ENCODE measurements around the gene TCEAL9. TPM values are rescaled to one million over a fixed set of nuclear protein-coding genes. Genes with fewer than 3 reads are reported as not detected.

TCEAL9 gene
- total RNA-seq, 4 donors from 2014 or later: 24.3 to 37.7 (median 27.5) TPM

- DNase-seq (ENCODE audit: low spot score in 2 of 2): no peak
- 33 to 49% methylated on average over 1 of the region's 1 CpG for WGBS, 2 donors
- no peak overlapping the region for H3K4me3 ChIP-seq (ENCODE audit: low read depth, poor library complexity, severe bottlenecking)
- intact Hi-C loops (cut with DNase I; ENCODE audit: low total_unique reads): no loop called here
- TF ChIP-seq POLR2A (IDR thresholded peaks at IDR 0.05) (no peak), CTCF (IDR thresholded peaks at IDR 0.05) (no peak)
Observed at GRCh38 chrX:103362474-103362873, 6.2 kb downstream of the TCEAL9 start.

- no peak for TF ChIP-seq POLR2A (IDR thresholded peaks at IDR 0.05)
- TF ChIP-seq CTCF (IDR thresholded peaks at IDR 0.05): no peak
- intact Hi-C loops (cut with DNase I; ENCODE audit: low total_unique reads): no loop called here
- no peak for DNase-seq (ENCODE audit: low spot score in 2 of 2)
- 91% methylated on average over 2 of the region's 2 CpGs for WGBS, 2 donors
- no peak overlapping the region for H3K4me3 ChIP-seq (ENCODE audit: low read depth, poor library complexity, severe bottlenecking)
Observed at GRCh38 chrX:103363046-103363445, 6.7 kb downstream of the TCEAL9 start.

GRCh38 chrX:103367502-103367901 lies 11.2 kb downstream of the TCEAL9 start:
- intact Hi-C loops (cut with DNase I; ENCODE audit: low total_unique reads): no loop called here
- 44 to 72% methylated on average over 1 of the region's 1 CpG for WGBS, 2 donors
- no peak overlapping the region for H3K4me3 ChIP-seq (ENCODE audit: low read depth, poor library complexity, severe bottlenecking)
- DNase-seq (ENCODE audit: low spot score in 2 of 2): no peak
- no peak for TF ChIP-seq CTCF (IDR thresholded peaks at IDR 0.05)
- TF ChIP-seq POLR2A (IDR thresholded peaks at IDR 0.05): no peak

- intact Hi-C loops (cut with DNase I; ENCODE audit: low total_unique reads): no loop called here
Observed at GRCh38 chrX:103369479-103369878, 13.2 kb downstream of the TCEAL9 start.

GRCh38 chrX:103372886-103373285 lies 16.6 kb downstream of the TCEAL9 start:
- DNase-seq (ENCODE audit: low spot score in 2 of 2): no peak
- TF ChIP-seq POLR2A (IDR thresholded peaks at IDR 0.05) (no peak), CTCF (IDR thresholded peaks at IDR 0.05) (no peak)
- intact Hi-C loops (cut with DNase I; ENCODE audit: low total_unique reads): no loop called here
- 52 to 64% methylated on average over 2 of the region's 2 CpGs for WGBS, 2 donors
- H3K4me3 ChIP-seq (ENCODE audit: low read depth, poor library complexity, severe bottlenecking): no peak overlapping the region

More at GRCh38 chrX:103369479-103369878, 13.2 kb downstream of the TCEAL9 start:
- no peak for TF ChIP-seq CTCF (IDR thresholded peaks at IDR 0.05)
- no peak for TF ChIP-seq POLR2A (IDR thresholded peaks at IDR 0.05)
- DNase-seq (ENCODE audit: low spot score in 2 of 2): no peak
- H3K4me3 ChIP-seq (ENCODE audit: low read depth, poor library complexity, severe bottlenecking): no peak overlapping the region

- intact Hi-C loops (cut with DNase I; ENCODE audit: low total_unique reads): no loop called here
- WGBS, 2 donors: 78 to 80% methylated on average over 3 of the region's 3 CpGs
- H3K4me3 ChIP-seq (ENCODE audit: low read depth, poor library complexity, severe bottlenecking): no peak overlapping the region
- DNase-seq (ENCODE audit: low spot score in 2 of 2): no peak
- TF ChIP-seq POLR2A (IDR thresholded peaks at IDR 0.05): no peak
- TF ChIP-seq CTCF (IDR thresholded peaks at IDR 0.05): no peak
Observed at GRCh38 chrX:103373581-103373980, 17.3 kb downstream of the TCEAL9 start.
